Smooth muscle cell (in vitro differentiated cells): ENCODE data around the gene ARL2. TPM values are rescaled to one million over a fixed set of nuclear protein-coding genes. Genes with fewer than 3 reads are reported as not detected.

Source experiments
- DNase-seq: peaks from one replicate; lab custom pipeline; 2025; ENCODE audit not compliant: unreplicated experiment; lab: John Stamatoyannopoulos, UW
- H2AFZ ChIP-seq: fragments of 200-600 bp; sonication (generic); 2 replicates; pipeline ENCODE4 v1.6.0; 2016; ENCODE audit warnings: antibody characterized with exemption, low read depth, mild to moderate bottlenecking
- H3F3A ChIP-seq: fragments of 200-600 bp; sonication (generic); 2 replicates; pipeline ENCODE4 v1.6.0; 2017; ENCODE audit warnings: antibody characterized with exemption, low read depth
- H3K27ac ChIP-seq: fragments of 200-600 bp; sonication (generic); 2 replicates; pipeline ENCODE4 v1.5.1; 2016; ENCODE audit warnings: low read depth, mild to moderate bottlenecking
- H3K27me3 ChIP-seq: fragments of 200-600 bp; sonication (generic); 2 replicates; pipeline ENCODE4 v1.6.1; 2016; ENCODE audit warnings: low read depth, mild to moderate bottlenecking
- H3K36me3 ChIP-seq: fragments of 200-600 bp; sonication (generic); 2 replicates; pipeline ENCODE4 v1.5.1; 2016; ENCODE audit warnings: low read depth
- H3K4me1 ChIP-seq: fragments of 200-600 bp; sonication (generic); 2 replicates; pipeline ENCODE4 v1.5.1; 2016; ENCODE audit warnings: low read depth
- H3K4me2 ChIP-seq: fragments of 200-600 bp; sonication (generic); 2 replicates; pipeline ENCODE4 v1.6.0; 2016; ENCODE audit warnings: mild to moderate bottlenecking
- H3K4me3 ChIP-seq: fragments of 200-600 bp; sonication (generic); 2 replicates; pipeline ENCODE4 v1.5.1; 2016; ENCODE audit warnings: mild to moderate bottlenecking
- H3K79me2 ChIP-seq: fragments of 200-600 bp; sonication (generic); 2 replicates; pipeline ENCODE4 v1.6.0; 2016; ENCODE audit warnings: low read depth, mild to moderate bottlenecking
- H3K9ac ChIP-seq: fragments of 200-600 bp; sonication (generic); 2 replicates; pipeline ENCODE4 v1.6.0; 2016; ENCODE audit warnings: low read depth
- H3K9me3 ChIP-seq: fragments of 200-600 bp; sonication (generic); replicated peaks from 2 replicates; pipeline ENCODE4 v1.5.1; 2016; ENCODE audit warnings: low read depth
- H4K20me1 ChIP-seq: fragments of 200-600 bp; sonication (generic); 2 replicates; pipeline ENCODE4 v1.6.0; 2016; ENCODE audit warnings: low read depth
- CTCF ChIP-seq: fragments of 200-600 bp; sonication (generic); IDR thresholded peaks from 2 replicates; pipeline ENCODE4 v1.5.1; 2017; ENCODE audit warnings: borderline replicate concordance, mild to moderate bottlenecking, antibody characterized with exemption; ENCODE audit not compliant: insufficient read depth, poor library complexity, severe bottlenecking
- WGBS: methylation state at CpG from one replicate; pipeline ENCODE4 v1.1.7; 2016; ENCODE audit warnings: low lambda C conversion rate; 5-methylcytosine and 5-hydroxymethylcytosine counted together
- polyA plus RNA-seq: library from polyadenylated mRNA; unstranded; fragments of >200 nt; fragmentation: Nextera tagmentation; extraction: Ambion mirVana; gene quantifications from 2 replicates; pipeline ENCODE4 v1.2.1, GENCODE V29; 2016
- total RNA-seq: library from RNA; depleted of rRNA; stranded (reverse); fragments of >200 nt; gene quantifications from 2 replicates; pipeline ENCODE4 v1.2.3, GENCODE V29; 2014

ARL2 gene
- total and polyA plus RNA-seq, 2 experiments from 2014 or later, result 83.3 to 122 TPM

- H3K27me3 ChIP-seq, result no peaks in the 10 kb centered on the region
- no peaks in the 10 kb centered on the region for H3K36me3 ChIP-seq
- no peaks in the 10 kb centered on the region for H3K4me1 ChIP-seq
- peak within 1 kb of the TSS; percentile 52 for H3K27ac ChIP-seq
- H3K4me3 ChIP-seq, result peak within 1 kb of the TSS; percentile 64
- H3K79me2 ChIP-seq, result peaks cover 5% of the 10 kb centered on the region
- no peak within 1 kb of the TSS for H3K9ac ChIP-seq
- no peak for TF ChIP-seq CTCF
- H3K4me2 ChIP-seq, result peak within 1 kb of the TSS; percentile 91
- DNase-seq, result peak; percentile 79
- H3F3A ChIP-seq, result peaks cover 5% of the 10 kb centered on the region
- no peaks in the 10 kb centered on the region for H4K20me1 ChIP-seq
- peak within 1 kb of the TSS; percentile 53 for H2AFZ ChIP-seq
- 1% methylated on average over 66 of the region's 91 CpGs for WGBS
- no peaks in the 10 kb centered on the region for H3K9me3 ChIP-seq
Measured at GRCh38 chr11:65040847-65041622, 27.1 kb downstream of the ARL2 start, which contains the start of gene SAC3D1. TSS of gene SAC3D1 (plus strand) at chr11:65041210. CDS start at chr11:65041293, 83 bp downstream.

- TF ChIP-seq CTCF, result no peak
- no peaks in the 10 kb centered on the region for H3K36me3 ChIP-seq
- no peaks in the 10 kb centered on the region for H4K20me1 ChIP-seq
- peaks cover 5% of the 10 kb centered on the region for H3F3A ChIP-seq
- H3K4me1 ChIP-seq, result no peaks in the 10 kb centered on the region
- no peak overlapping the region for H2AFZ ChIP-seq
- no peaks in the 10 kb centered on the region for H3K9me3 ChIP-seq
- no peak overlapping the region for H3K4me3 ChIP-seq
- no peak overlapping the region for H3K4me2 ChIP-seq
- 92% methylated on average over 6 of the region's 6 CpGs for WGBS
- no peak overlapping the region for H3K27ac ChIP-seq
- H3K9ac ChIP-seq, result no peak overlapping the region
- DNase-seq, result no peak
- no peaks in the 10 kb centered on the region for H3K27me3 ChIP-seq
- peaks cover 5% of the 10 kb centered on the region for H3K79me2 ChIP-seq
Measured at GRCh38 chr11:65042891-65043290, 28.9 kb downstream of the ARL2 start.

DNA sequence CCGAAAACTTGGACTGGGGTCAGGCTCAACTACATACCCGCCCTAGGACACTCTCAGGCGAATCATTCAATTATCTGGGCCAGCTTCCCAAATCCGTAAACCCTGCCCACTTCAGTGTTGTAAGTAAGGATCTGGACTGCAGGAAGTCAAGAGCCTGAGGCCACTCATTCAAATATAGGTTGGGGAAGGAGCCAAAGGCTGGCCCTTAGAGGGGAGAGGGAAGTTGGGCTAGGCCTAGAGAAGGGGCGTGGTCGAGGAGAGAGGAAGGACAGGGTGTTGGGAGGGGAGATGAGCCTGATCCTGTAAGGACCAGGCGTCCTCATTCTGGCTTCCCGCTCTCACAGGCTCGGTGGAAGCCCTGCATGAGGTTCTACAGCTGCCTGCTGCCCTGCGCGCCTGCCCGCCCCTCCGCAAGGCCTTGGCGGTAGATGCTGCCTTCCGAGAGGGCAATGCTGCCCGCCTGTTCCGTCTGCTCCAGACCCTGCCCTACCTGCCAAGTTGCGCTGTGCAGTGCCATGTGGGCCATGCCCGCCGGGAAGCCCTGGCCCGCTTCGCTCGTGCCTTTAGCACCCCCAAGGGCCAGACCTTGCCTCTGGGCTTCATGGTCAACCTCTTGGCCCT is 30.0 kb downstream of the ARL2 start:
- Histone ChIP-seq H3K9me3 (no peaks in the 10 kb centered on the region), H3F3A (peaks cover 5% of the 10 kb centered on the region), H3K4me1 (no peaks in the 10 kb centered on the region), H3K4me3 (no peak overlapping the region), H3K36me3 (no peaks in the 10 kb centered on the region), H3K4me2 (no peak overlapping the region), H3K9ac (no peak overlapping the region), H2AFZ (no peak overlapping the region), H3K27me3 (no peaks in the 10 kb centered on the region), H3K79me2 (peaks cover 5% of the 10 kb centered on the region), H4K20me1 (no peaks in the 10 kb centered on the region), H3K27ac (no peak overlapping the region)
- 95% methylated on average over 23 of the region's 23 CpGs for WGBS
- DNase-seq, result no peak
- TF ChIP-seq CTCF, result no peak
